HepG2 (cell line): ENCODE measurements around the gene CTU1. TPM values are rescaled to one million over a fixed set of nuclear protein-coding genes. Genes with fewer than 3 reads are reported as not detected.

ENCODE experiments used
- AKAP8 ChIP-seq: sonication (generic); formaldehyde crosslinking; IDR thresholded peaks from 2 replicates; pipeline ENCODE4 v1.5.1; 2020; ENCODE audit warnings: mild to moderate bottlenecking, missing genetic modification reagents
- HNRNPK ChIP-seq: fragments of 200-400 bp; formaldehyde crosslinking; IDR thresholded peaks from 2 replicates; pipeline ENCODE4 v1.6.1; 2018; ENCODE audit warnings: low read length, low read depth, moderate library complexity, mild to moderate bottlenecking; ENCODE audit not compliant: poor library complexity, severe bottlenecking
- JUN ChIP-seq: sonication (generic); formaldehyde crosslinking; IDR thresholded peaks from 2 replicates; pipeline ENCODE4 v1.4.0; 2020; ENCODE audit warnings: mild to moderate bottlenecking, missing genetic modification reagents
- KDM3A ChIP-seq: IDR thresholded peaks from 2 replicates; pipeline ENCODE4 v1.6.1; 2018; ENCODE audit warnings: low read depth, missing compliant biosample characterization
- MAZ ChIP-seq, 2 experiments: sonication (generic) in 1 of 2; formaldehyde crosslinking in 1 of 2; IDR thresholded peaks; 2 replicates each; pipeline versions ENCODE4 v1.5.0 to v1.6.1; 2012 to 2020; ENCODE audit warnings: low read depth in 2 of 2, mild to moderate bottlenecking in 2 of 2, borderline replicate concordance in 1 of 2, improper control_type of control experiment in 1 of 2, low read length in 1 of 2, missing genetic modification reagents in 1 of 2, moderate library complexity in 1 of 2
- MTA1 ChIP-seq: sonication (generic); formaldehyde crosslinking; IDR thresholded peaks from 2 replicates; pipeline ENCODE4 v1.4.0; 2020; ENCODE audit warnings: missing genetic modification reagents, mild to moderate bottlenecking, borderline replicate concordance
- NCOR1 ChIP-seq: fragments of 200-600 bp; sonication (generic); IDR thresholded peaks from 2 replicates; pipeline ENCODE4 v1.7.0; 2017; ENCODE audit warnings: antibody characterized with exemption, low read length, borderline replicate concordance
- SATB2 ChIP-seq: sonication (generic); formaldehyde crosslinking; IDR thresholded peaks from 2 replicates; pipeline ENCODE4 v1.5.0; 2020; ENCODE audit warnings: missing genetic modification reagents
- SSRP1 ChIP-seq: IDR thresholded peaks from 2 replicates; pipeline ENCODE4 v1.6.1; 2016; ENCODE audit warnings: control low read depth
- TBL1XR1 ChIP-seq: fragments of 150-350 bp; IDR thresholded peaks from 2 replicates; pipeline ENCODE4 v1.6.1; 2014; ENCODE audit warnings: borderline replicate concordance, low read length; ENCODE audit not compliant: partially characterized antibody
- ZMYM3 ChIP-seq: sonication (generic); formaldehyde crosslinking; IDR thresholded peaks from 2 replicates; pipeline ENCODE4 v1.5.1; 2020; ENCODE audit warnings: mild to moderate bottlenecking, missing genetic modification reagents
- ZNF256 ChIP-seq: sonication (generic); formaldehyde crosslinking; conservative IDR thresholded peaks from 2 replicates; pipeline ENCODE4 v1.4.0; 2020; ENCODE audit warnings: missing genetic modification reagents
- polyA plus RNA-seq, 8 experiments: library from polyadenylated mRNA; depleted of rRNA in 3 of 8; stranded (reverse) in 7 of 8; unstranded in 1 of 8; fragments of >200 nt; fragmentation: Illumina TruSeq in 4 of 8; extraction: Trizol in 4 of 8; gene quantifications; 2 replicates each; pipeline versions ENCODE4 v1.2.1 to v1.2.3, GENCODE V29; 2011 to 2016; ENCODE audit warnings: low read depth in 4 of 8, missing spikeins in 1 of 8, mixed read lengths in 1 of 8; ENCODE audit not compliant: insufficient read depth in 1 of 8
- total RNA-seq, 5 experiments: library from RNA; depleted of rRNA; stranded (reverse); fragments of >200 nt; fragmentation: Illumina TruSeq; extraction: Trizol; gene quantifications; 2 replicates each; pipeline ENCODE4 v1.2.3, GENCODE V29; 2016; ENCODE audit warnings: low read depth in 1 of 5
- TF ChIP-seq, protein P1 (sequence below): sonication (generic); formaldehyde crosslinking; IDR thresholded peaks from 2 replicates; pipeline ENCODE4 v1.9.0; 2021; ENCODE audit warnings: mild to moderate bottlenecking, missing genetic modification reagents
- TF ChIP-seq, protein P2 (sequence below): sonication (generic); formaldehyde crosslinking; IDR thresholded peaks from 2 replicates; pipeline ENCODE4 v1.4.0; 2020; ENCODE audit warnings: mild to moderate bottlenecking, missing genetic modification reagents
- TF ChIP-seq, protein P3 (sequence below): sonication (generic); formaldehyde crosslinking; IDR thresholded peaks from 2 replicates; pipeline ENCODE4 v1.5.0; 2020; ENCODE audit warnings: mild to moderate bottlenecking, missing genetic modification reagents, borderline replicate concordance

Gene CTU1
- total and polyA plus RNA-seq, 2 of the 13 experiments (the other 11 are each of a cell fraction or from before 2014, with no cell fraction given): 1.9 to 2.9 TPM

DNA sequence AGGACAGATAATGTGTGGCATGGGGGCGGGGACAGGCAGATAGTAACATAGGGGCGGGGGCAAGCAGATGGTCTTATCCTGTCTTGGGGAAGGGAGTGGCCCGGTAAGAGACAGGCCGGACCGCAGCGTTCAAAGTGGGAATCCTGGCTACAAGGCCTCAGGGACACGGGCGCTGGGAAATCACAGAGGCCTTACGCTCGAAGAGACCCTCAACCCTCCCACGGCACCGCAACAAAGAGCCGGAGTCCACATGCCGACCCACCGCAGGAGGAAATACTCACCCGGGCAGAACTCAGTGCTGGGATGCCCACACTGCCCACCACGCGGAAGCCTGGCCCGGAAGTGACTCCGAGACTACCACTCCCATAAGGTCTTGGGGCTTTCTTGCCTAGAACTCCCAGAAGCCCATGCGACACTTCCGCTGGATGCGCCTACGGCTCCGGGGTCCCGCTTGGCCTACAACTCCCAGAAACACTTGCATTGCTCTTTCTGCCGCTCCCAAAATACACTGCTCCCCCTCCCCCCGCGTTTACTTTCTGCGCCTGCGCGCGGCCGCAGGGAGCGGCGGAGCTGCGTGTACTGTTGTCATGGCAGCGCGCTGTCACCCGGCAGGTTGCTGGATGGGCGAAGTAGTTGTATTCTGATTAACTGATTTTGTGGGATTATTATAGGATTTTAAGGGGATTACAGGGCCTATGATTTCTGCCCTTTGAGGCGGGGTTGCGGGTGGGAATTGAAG is at the start of gene CTU1 (continued):
- TF ChIP-seq MAZ (IDR thresholded peaks at IDR 0.05; ENCODE audit: borderline replicate concordance, low read depth, low read length) (peak; percentile 95), MAZ (CRISPR knock-in tag; IDR thresholded peaks at IDR 0.05; ENCODE audit: low read depth) (no peak), JUN (CRISPR knock-in tag) (no peak), SSRP1 (no peak), HNRNPK (no peak), TBL1XR1 (no peak), NCOR1 (no peak), MTA1 (CRISPR knock-in tag) (no peak), SATB2 (no peak), AKAP8 (CRISPR knock-in tag) (no peak), KDM3A (CRISPR knock-in tag) (no peak), ZNF256 (CRISPR knock-in tag) (no peak), ZMYM3 (CRISPR knock-in tag) (no peak)
- TF ChIP-seq, protein P1, sequence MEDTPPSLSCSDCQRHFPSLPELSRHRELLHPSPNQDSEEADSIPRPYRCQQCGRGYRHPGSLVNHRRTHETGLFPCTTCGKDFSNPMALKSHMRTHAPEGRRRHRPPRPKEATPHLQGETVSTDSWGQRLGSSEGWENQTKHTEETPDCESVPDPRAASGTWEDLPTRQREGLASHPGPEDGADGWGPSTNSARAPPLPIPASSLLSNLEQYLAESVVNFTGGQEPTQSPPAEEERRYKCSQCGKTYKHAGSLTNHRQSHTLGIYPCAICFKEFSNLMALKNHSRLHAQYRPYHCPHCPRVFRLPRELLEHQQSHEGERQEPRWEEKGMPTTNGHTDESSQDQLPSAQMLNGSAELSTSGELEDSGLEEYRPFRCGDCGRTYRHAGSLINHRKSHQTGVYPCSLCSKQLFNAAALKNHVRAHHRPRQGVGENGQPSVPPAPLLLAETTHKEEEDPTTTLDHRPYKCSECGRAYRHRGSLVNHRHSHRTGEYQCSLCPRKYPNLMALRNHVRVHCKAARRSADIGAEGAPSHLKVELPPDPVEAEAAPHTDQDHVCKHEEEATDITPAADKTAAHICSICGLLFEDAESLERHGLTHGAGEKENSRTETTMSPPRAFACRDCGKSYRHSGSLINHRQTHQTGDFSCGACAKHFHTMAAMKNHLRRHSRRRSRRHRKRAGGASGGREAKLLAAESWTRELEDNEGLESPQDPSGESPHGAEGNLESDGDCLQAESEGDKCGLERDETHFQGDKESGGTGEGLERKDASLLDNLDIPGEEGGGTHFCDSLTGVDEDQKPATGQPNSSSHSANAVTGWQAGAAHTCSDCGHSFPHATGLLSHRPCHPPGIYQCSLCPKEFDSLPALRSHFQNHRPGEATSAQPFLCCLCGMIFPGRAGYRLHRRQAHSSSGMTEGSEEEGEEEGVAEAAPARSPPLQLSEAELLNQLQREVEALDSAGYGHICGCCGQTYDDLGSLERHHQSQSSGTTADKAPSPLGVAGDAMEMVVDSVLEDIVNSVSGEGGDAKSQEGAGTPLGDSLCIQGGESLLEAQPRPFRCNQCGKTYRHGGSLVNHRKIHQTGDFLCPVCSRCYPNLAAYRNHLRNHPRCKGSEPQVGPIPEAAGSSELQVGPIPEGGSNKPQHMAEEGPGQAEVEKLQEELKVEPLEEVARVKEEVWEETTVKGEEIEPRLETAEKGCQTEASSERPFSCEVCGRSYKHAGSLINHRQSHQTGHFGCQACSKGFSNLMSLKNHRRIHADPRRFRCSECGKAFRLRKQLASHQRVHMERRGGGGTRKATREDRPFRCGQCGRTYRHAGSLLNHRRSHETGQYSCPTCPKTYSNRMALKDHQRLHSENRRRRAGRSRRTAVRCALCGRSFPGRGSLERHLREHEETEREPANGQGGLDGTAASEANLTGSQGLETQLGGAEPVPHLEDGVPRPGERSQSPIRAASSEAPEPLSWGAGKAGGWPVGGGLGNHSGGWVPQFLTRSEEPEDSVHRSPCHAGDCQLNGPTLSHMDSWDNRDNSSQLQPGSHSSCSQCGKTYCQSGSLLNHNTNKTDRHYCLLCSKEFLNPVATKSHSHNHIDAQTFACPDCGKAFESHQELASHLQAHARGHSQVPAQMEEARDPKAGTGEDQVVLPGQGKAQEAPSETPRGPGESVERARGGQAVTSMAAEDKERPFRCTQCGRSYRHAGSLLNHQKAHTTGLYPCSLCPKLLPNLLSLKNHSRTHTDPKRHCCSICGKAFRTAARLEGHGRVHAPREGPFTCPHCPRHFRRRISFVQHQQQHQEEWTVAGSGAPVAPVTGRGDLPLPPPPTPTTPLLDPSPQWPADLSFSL: no peak
- TF ChIP-seq, protein P2, sequence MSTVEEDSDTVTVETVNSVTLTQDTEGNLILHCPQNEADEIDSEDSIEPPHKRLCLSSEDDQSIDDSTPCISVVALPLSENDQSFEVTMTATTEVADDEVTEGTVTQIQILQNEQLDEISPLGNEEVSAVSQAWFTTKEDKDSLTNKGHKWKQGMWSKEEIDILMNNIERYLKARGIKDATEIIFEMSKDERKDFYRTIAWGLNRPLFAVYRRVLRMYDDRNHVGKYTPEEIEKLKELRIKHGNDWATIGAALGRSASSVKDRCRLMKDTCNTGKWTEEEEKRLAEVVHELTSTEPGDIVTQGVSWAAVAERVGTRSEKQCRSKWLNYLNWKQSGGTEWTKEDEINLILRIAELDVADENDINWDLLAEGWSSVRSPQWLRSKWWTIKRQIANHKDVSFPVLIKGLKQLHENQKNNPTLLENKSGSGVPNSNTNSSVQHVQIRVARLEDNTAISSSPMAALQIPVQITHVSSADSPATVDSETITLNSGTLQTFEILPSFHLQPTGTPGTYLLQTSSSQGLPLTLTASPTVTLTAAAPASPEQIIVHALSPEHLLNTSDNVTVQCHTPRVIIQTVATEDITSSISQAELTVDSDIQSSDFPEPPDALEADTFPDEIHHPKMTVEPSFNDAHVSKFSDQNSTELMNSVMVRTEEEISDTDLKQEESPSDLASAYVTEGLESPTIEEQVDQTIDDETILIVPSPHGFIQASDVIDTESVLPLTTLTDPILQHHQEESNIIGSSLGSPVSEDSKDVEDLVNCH (CRISPR knock-in tag): no peak
- TF ChIP-seq, protein P3, sequence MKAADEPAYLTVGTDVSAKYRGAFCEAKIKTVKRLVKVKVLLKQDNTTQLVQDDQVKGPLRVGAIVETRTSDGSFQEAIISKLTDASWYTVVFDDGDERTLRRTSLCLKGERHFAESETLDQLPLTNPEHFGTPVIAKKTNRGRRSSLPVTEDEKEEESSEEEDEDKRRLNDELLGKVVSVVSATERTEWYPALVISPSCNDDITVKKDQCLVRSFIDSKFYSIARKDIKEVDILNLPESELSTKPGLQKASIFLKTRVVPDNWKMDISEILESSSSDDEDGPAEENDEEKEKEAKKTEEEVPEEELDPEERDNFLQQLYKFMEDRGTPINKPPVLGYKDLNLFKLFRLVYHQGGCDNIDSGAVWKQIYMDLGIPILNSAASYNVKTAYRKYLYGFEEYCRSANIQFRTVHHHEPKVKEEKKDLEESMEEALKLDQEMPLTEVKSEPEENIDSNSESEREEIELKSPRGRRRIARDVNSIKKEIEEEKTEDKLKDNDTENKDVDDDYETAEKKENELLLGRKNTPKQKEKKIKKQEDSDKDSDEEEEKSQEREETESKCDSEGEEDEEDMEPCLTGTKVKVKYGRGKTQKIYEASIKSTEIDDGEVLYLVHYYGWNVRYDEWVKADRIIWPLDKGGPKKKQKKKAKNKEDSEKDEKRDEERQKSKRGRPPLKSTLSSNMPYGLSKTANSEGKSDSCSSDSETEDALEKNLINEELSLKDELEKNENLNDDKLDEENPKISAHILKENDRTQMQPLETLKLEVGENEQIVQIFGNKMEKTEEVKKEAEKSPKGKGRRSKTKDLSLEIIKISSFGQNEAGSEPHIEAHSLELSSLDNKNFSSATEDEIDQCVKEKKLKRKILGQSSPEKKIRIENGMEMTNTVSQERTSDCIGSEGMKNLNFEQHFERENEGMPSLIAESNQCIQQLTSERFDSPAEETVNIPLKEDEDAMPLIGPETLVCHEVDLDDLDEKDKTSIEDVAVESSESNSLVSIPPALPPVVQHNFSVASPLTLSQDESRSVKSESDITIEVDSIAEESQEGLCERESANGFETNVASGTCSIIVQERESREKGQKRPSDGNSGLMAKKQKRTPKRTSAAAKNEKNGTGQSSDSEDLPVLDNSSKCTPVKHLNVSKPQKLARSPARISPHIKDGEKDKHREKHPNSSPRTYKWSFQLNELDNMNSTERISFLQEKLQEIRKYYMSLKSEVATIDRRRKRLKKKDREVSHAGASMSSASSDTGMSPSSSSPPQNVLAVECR (CRISPR knock-in tag): peak; percentile 90
